ENCODE measurements around the gene TUB. TPM values are rescaled to one million over a fixed set of nuclear protein-coding genes. Genes with fewer than 3 reads are reported as not detected.

TUB gene
- total and polyA plus RNA-seq, 2 experiments from 2014 or later: 3.3 to 12.3 TPM

- H3K36me3 ChIP-seq (ENCODE audit: low read depth): no peaks in the 10 kb centered on the region
- peaks cover 9% of the 10 kb centered on the region for H3K4me1 ChIP-seq (ENCODE audit: insufficient read depth)
- 44% methylated on average over 11 of the region's 11 CpGs for WGBS, 2 experiments (ENCODE audit: low coverage in 1 of 2, low lambda C conversion rate in 2 of 2, missing lambda C conversion rate in 2 of 2)
- no peaks in the 10 kb centered on the region for H3K9me3 ChIP-seq (ENCODE audit: low read depth)
- H3K9ac ChIP-seq: no peak overlapping the region
- peak; percentile 92 for DNase-seq
- no peak overlapping the region for H3K27ac ChIP-seq
- H3K9me2 ChIP-seq (ENCODE audit: insufficient read depth): no peaks in the 10 kb centered on the region
- peak overlapping the region; percentile 52; the same call in 1 of the 2 replicates for H2AFZ ChIP-seq
- peaks cover 12% of the 10 kb centered on the region; the same call in 1 of the 2 replicates for H3K79me2 ChIP-seq (ENCODE audit: insufficient read depth)
- TF ChIP-seq EZH2 (IDR thresholded peaks at IDR 0.05; ENCODE audit: insufficient read depth, poor library complexity, severe bottlenecking) (no peak), EZH2phosphoT487 (IDR thresholded peaks at IDR 0.05; ENCODE audit: insufficient read depth, low read depth) (no peak)
- H3K27me3 ChIP-seq (replicated peaks; ENCODE audit: insufficient read depth): no peaks in the 10 kb centered on the region
- H3K4me3 ChIP-seq: no peak overlapping the region
- no peak overlapping the region for H3K4me2 ChIP-seq (ENCODE audit: unreplicated experiment)
- H3F3A ChIP-seq (ENCODE audit: insufficient read depth): peaks cover 8% of the 10 kb centered on the region
- no peaks in the 10 kb centered on the region for H4K20me1 ChIP-seq (ENCODE audit: insufficient read depth)
- in situ Hi-C loops (cut with MboI): no loop called here
Measured at GRCh38 chr11:8092587-8093424, 11.8 kb downstream of the TUB start.

DNA sequence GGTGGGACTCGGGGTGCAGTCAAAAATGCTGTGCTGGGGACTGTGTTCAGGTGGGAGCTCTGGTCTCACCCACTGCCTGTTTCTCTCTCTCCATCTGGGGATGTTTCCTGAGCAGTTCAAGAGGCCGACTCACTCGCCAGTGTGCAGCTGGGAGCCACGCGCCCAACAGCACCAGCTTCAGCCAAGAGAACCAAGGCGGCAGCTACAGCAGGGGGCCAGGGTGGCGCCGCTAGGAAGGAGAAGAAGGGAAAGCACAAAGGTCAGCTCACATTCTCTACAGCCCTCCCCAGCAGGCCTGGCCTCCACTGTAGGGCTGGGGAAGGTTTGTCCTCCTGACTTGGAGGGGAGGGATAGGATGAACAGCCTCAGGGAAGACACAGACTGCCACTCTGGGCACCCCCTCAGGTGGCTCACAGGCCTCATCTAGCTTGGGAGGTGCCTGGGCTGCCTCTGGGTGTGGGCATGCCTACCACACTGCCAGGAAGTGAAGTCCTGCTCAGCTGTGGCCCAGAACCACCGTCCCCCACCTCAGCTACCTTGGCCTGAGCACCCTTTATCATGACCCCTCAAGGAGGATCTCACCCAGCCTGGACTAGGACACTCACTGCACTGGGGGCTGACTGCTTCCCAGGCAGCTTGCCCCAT is 13.0 kb downstream of the TUB start:
- peak; percentile 13 for DNase-seq
- Histone ChIP-seq H3K4me1 (ENCODE audit: insufficient read depth) (peaks cover 21% of the 10 kb centered on the region), H3K36me3 (ENCODE audit: low read depth) (no peaks in the 10 kb centered on the region), H3K9ac (no peak overlapping the region), H3K4me3 (no peak overlapping the region), H3K79me2 (ENCODE audit: insufficient read depth) (no peaks in the 10 kb centered on the region), H2AFZ (no peak overlapping the region), H4K20me1 (ENCODE audit: insufficient read depth) (no peaks in the 10 kb centered on the region), H3K9me3 (ENCODE audit: low read depth) (no peaks in the 10 kb centered on the region), H3K27me3 (replicated peaks; ENCODE audit: insufficient read depth) (no peaks in the 10 kb centered on the region), H3K27ac (no peak overlapping the region), H3K9me2 (ENCODE audit: insufficient read depth) (no peaks in the 10 kb centered on the region), H3K4me2 (ENCODE audit: unreplicated experiment) (no peak overlapping the region), H3F3A (ENCODE audit: insufficient read depth) (peaks cover 19% of the 10 kb centered on the region)
- no peak for TF ChIP-seq EZH2phosphoT487 (IDR thresholded peaks at IDR 0.05; ENCODE audit: insufficient read depth, low read depth)
- TF ChIP-seq EZH2 (IDR thresholded peaks at IDR 0.05; ENCODE audit: insufficient read depth, poor library complexity, severe bottlenecking): no peak
- WGBS, 2 experiments (ENCODE audit: low coverage in 1 of 2, low lambda C conversion rate in 2 of 2, missing lambda C conversion rate in 2 of 2): 66 to 76% methylated on average over 9 of the region's 9 CpGs
- in situ Hi-C loops (cut with MboI): no loop called here

DNA sequence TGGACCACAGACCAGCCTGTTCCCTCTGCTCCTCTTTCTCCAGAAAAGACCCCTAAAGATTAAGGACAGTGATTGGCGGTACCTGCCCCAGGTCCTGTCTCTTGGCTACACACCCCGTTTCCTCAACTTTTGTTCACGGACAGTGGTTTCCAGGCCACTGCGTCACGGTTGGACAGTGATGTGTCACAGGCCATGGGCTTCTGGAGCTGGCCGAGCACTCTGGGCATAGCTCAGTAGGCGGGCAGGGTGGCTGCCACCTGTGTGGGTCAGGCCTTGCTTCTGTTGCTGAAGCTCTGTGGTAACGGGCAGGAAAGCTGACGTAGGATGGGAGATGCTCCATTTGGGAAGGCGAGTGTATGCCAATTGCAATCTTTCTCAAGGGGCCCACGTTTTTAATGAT is 13.6 kb downstream of the TUB start:
- no peaks in the 10 kb centered on the region for H3K27me3 ChIP-seq (replicated peaks; ENCODE audit: insufficient read depth)
- no peak overlapping the region for H3K4me3 ChIP-seq
- H3F3A ChIP-seq (ENCODE audit: insufficient read depth): peaks cover 21% of the 10 kb centered on the region
- H3K79me2 ChIP-seq (ENCODE audit: insufficient read depth): no peaks in the 10 kb centered on the region
- no peaks in the 10 kb centered on the region for H3K9me2 ChIP-seq (ENCODE audit: insufficient read depth)
- in situ Hi-C loops (cut with MboI): loop anchor here (5.0 kb wide), 1 partner anchor 87 kb away; no protein-coding TSS in a partner anchor
- no peaks in the 10 kb centered on the region for H3K36me3 ChIP-seq (ENCODE audit: low read depth)
- TF ChIP-seq EZH2phosphoT487 (IDR thresholded peaks at IDR 0.05; ENCODE audit: insufficient read depth, low read depth) (no peak), EZH2 (IDR thresholded peaks at IDR 0.05; ENCODE audit: insufficient read depth, poor library complexity, severe bottlenecking) (no peak)
- peaks cover 23% of the 10 kb centered on the region for H3K4me1 ChIP-seq (ENCODE audit: insufficient read depth)
- no peaks in the 10 kb centered on the region for H4K20me1 ChIP-seq (ENCODE audit: insufficient read depth)
- H2AFZ ChIP-seq: no peak overlapping the region
- no peak overlapping the region for H3K27ac ChIP-seq
- H3K9ac ChIP-seq: no peak overlapping the region
- H3K9me3 ChIP-seq (ENCODE audit: low read depth): no peaks in the 10 kb centered on the region
- WGBS, 2 experiments (ENCODE audit: low coverage in 1 of 2, low lambda C conversion rate in 2 of 2, missing lambda C conversion rate in 2 of 2): 89 to 90% methylated on average over 11 of the region's 11 CpGs
- no peak overlapping the region for H3K4me2 ChIP-seq (ENCODE audit: unreplicated experiment)
- DNase-seq: no peak

DNA sequence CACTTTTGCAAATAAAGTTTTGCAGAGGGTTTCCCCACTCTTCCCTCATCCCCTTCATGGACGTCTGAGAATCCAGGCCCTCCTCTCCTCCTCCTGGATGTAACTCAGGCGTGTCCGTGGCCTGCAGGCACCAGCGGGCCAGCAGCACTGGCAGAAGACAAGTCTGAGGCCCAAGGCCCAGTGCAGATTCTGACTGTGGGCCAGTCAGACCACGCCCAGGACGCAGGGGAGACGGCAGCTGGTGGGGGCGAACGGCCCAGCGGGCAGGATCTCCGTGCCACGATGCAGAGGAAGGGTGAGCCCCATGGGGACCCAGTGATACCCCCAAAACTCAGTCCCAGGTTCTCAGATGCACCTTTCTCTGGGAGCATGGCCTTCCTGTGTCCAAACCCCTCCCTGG is 14.4 kb downstream of the TUB start:
- Histone ChIP-seq H3K4me1 (ENCODE audit: insufficient read depth) (peaks cover 23% of the 10 kb centered on the region), H2AFZ (no peak overlapping the region), H3K36me3 (ENCODE audit: low read depth) (no peaks in the 10 kb centered on the region), H3K79me2 (ENCODE audit: insufficient read depth) (no peaks in the 10 kb centered on the region), H3K4me2 (ENCODE audit: unreplicated experiment) (no peak overlapping the region), H3K27ac (no peak overlapping the region), H3K9ac (no peak overlapping the region), H3K4me3 (no peak overlapping the region), H3K9me3 (ENCODE audit: low read depth) (no peaks in the 10 kb centered on the region), H3K27me3 (replicated peaks; ENCODE audit: insufficient read depth) (no peaks in the 10 kb centered on the region), H3K9me2 (ENCODE audit: insufficient read depth) (no peaks in the 10 kb centered on the region), H4K20me1 (ENCODE audit: insufficient read depth) (no peaks in the 10 kb centered on the region), H3F3A (ENCODE audit: insufficient read depth) (peaks cover 21% of the 10 kb centered on the region)
- DNase-seq: no peak
- no peak for TF ChIP-seq EZH2 (IDR thresholded peaks at IDR 0.05; ENCODE audit: insufficient read depth, poor library complexity, severe bottlenecking)
- no peak for TF ChIP-seq EZH2phosphoT487 (IDR thresholded peaks at IDR 0.05; ENCODE audit: insufficient read depth, low read depth)
- 51 to 53% methylated on average over 12 of the region's 12 CpGs for WGBS, 2 experiments (ENCODE audit: low coverage in 1 of 2, low lambda C conversion rate in 2 of 2, missing lambda C conversion rate in 2 of 2)
- in situ Hi-C loops (cut with MboI): loop anchor here (5.0 kb wide), 1 partner anchor 88 kb away; no protein-coding TSS in a partner anchor
